ENCODE results near the gene RGL4.
A peak's percentile ranks its signal among the peaks of the same experiment; 100 is the strongest.
"Not testable (repeated sequence)": the region's sequence is repeated elsewhere in the genome, so short reads cannot be mapped to it uniquely, and the experiment has no call there.

The RGL4 gene, protein sequence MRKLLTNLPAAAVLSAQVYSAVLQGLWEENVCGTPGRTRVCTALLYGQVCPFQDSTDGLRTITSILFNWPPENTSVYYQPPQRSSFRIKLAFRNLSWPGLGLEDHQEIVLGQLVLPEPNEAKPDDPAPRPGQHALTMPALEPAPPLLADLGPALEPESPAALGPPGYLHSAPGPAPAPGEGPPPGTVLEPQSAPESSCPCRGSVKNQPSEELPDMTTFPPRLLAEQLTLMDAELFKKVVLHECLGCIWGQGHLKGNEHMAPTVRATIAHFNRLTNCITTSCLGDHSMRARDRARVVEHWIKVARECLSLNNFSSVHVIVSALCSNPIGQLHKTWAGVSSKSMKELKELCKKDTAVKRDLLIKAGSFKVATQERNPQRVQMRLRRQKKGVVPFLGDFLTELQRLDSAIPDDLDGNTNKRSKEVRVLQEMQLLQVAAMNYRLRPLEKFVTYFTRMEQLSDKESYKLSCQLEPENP

DNA sequence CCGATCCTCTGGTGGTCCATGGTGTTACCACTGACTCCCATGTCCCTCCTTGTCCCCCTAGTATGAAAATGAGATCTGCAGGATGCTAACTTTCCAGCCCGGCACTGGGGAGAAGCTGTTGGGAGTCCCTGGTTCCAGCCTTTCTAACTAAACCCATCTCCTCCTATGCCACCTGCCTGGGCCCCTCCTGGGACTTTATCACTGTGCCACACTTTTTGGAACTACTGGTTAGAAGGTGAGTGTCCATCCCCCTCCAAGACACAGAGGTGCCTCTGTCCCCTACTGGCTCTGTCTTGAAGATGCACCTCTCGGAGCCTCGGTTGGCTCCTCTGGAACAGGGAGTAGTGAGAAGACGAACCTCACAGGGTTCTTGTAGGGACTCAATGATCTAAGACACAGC, at the start of gene RGL4:
Gene RGL4 (plus strand): TSS at position 301 of the 400 bp plus-strand sequence. CDS start 1,018 bp downstream, outside the sequence.
- DNase-seq (ENCODE audit: low spot score) (no peak), FAIRE-seq (no peak)

DNA sequence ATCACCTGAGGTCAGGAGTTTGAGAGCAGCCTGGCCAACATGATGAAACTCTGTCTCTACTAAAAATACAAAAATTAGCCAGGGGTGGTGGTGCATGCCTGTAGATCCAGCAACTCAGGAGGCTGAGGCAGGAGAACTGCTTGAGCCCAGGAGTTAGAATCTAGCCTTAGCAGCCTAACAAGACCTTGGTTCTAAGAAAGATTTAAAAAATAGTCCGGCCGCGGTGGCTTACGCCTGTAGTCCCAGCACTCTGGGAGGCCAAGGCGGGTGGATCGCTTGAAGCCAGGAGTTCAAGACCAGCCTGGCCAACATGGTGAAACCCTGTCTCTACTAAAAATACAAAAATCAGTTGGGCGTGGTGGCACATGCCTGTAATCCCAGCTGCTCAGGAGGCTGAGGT, 44.3 kb upstream of the RGL4 start:
- DNase-seq (ENCODE audit: low spot score); FAIRE-seq: not testable (repeated sequence)

DNA sequence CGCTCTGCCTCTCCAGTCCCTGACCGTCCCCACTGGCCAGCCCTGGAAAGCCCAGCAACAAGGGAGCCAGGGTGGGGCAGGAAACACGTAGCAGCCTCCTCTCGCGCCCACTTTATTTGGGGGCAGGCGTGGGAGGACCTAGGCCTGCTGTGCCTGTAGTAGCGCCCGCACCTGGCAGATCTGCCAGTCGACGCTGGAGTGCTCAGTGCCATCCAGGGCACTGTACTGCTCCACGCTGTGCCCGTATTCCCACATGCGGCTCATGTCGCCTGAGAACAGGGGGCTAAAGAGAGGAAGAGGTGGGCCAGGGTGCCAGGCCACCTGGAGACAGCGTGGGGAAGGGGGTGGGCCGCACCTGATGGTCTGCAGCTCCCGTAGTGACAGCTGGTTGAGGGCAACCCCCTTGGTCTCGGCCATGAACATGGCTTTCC, 41.7 kb upstream of the RGL4 start:
- FAIRE-seq (no peak), DNase-seq (ENCODE audit: low spot score) (no peak)

DNA sequence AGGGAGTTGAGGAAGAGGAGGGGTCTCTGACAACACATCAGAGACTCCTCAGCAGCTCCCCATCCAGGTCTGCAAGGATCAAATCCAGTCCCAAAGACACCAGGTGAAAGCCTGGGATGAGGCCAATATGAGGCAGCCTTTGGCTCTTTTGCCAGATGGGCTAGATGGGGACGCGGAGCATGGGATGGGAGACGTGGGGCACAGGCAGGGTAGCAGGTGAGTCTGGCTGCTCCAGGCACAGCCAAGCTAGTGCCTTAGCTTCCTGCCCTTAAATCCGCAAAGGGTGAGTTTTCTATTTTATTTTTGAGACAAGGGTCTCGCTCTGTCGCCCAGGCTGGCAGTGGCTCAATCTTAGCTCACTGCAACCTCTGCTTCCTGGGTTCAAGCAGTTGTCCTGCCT, 39.1 kb upstream of the RGL4 start:
- DNase-seq (ENCODE audit: low spot score), result no peak
- FAIRE-seq, result no peak

DNA sequence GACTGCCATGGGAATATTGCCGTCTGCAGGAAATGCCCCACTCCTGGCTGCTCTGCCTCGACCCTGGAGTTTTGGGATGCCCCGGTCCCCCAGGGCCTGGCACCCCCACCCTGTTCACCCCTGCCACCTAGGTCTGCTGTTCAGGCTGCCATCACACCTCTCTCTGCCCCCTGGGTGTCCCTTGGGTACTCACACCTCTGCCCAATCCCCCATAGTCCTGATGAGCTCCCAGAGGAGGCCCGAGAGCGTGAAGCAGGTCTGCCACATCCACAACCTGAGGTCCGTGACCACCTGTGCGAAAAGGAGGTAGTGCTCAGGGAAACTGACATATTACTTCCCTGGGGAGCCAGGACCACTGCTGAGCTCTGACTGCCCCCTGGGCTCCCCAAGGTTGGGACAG, 38.5 kb upstream of the RGL4 start:
- FAIRE-seq, result no peak

DNA sequence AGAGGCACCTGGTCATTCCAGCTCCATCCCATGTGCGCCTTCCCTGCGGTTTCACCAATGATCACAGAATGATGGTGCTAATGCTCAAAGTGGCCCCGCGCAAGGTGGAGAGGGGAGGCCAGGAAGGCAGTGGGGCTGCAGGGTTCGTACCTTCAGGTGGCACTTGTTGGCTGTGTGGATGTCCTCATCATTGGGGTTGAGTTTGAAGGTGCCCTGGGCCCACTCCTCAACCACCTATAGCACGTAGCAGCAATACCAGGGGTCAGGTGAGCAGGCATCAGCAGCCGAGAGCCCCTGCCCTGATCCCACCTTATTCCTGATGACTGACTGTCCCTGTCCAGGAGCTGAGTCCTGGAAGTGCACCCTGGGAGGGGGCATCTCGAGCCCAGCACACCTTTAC, 38.1 kb upstream of the RGL4 start:
- FAIRE-seq (no peak), DNase-seq (ENCODE audit: low spot score) (no peak)

More for the DNA sequence above, 38.5 kb upstream of the RGL4 start:
- DNase-seq (ENCODE audit: low spot score), result no peak

DNA sequence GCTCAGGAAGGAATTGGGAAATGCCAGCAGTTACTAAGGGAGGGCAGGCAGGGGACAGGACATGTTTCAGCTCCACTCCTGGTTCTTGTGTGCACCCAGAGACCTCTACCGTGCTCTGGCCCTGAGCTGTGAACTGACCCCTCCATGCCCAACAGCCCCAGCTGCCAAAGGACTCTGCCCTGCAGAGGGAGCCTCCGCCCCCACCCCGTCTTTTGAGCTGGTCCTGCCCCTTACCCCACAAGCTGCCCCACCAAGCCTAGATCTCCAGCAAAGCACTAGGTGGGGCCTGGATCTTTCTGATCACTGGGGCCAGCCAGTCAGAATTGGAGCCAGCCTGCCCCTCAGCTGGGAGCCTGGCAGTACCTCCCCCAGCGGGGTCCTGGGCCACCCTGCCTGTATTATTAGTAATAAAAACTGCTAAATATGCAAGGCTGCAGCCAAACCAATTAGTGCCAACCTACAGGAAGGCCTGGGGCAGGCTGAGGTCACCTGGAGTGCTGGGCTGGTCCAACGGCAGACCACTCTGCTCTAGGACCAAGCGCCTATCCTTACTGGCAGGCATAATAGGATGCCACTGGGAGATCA, 34.8 kb upstream of the RGL4 start:
- DNase-seq (ENCODE audit: low spot score), result no peak
- no peak for FAIRE-seq

DNA sequence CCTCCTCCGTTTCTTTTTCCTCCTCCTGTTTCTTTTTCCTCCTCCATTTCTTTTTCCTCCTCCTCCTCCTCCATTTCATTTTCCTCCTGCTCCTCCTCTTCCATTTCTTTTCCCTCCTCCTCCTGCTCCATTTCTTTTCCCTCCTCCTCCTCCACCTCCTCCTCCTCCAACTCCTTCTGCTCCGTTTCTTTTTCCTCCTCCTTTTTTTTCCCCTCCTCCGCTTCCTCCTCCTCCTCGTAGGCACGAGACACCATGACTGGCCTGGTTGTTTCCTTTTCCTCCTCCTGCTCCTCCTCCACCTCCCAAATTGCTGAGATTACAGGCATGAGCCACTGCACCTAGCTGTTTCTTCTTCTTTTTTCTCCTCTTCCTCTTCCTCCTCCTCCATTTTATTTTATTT, 33.1 kb upstream of the RGL4 start:
- DNase-seq (ENCODE audit: low spot score) (no peak), FAIRE-seq (no peak)

DNA sequence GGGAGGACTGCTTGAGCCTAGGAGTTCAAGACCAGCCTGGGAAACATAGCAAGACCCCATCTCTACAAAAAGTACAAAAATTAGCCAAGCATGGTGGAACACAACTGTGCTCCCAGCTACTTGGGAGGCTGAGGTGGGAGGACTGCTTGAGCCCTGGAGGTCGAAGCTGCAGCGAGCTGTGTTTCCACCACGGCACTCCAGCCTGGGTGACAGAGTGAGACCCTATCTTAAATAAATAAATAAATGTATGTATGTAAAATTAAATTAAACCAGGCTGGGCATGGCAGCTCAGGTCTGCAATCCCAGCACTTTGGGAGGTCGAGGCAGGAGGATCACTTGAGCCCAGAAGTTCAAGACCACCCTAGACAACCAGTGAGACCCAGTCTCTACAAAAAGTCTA, 30.4 kb upstream of the RGL4 start:
- FAIRE-seq; DNase-seq (ENCODE audit: low spot score): not testable (repeated sequence)

DNA sequence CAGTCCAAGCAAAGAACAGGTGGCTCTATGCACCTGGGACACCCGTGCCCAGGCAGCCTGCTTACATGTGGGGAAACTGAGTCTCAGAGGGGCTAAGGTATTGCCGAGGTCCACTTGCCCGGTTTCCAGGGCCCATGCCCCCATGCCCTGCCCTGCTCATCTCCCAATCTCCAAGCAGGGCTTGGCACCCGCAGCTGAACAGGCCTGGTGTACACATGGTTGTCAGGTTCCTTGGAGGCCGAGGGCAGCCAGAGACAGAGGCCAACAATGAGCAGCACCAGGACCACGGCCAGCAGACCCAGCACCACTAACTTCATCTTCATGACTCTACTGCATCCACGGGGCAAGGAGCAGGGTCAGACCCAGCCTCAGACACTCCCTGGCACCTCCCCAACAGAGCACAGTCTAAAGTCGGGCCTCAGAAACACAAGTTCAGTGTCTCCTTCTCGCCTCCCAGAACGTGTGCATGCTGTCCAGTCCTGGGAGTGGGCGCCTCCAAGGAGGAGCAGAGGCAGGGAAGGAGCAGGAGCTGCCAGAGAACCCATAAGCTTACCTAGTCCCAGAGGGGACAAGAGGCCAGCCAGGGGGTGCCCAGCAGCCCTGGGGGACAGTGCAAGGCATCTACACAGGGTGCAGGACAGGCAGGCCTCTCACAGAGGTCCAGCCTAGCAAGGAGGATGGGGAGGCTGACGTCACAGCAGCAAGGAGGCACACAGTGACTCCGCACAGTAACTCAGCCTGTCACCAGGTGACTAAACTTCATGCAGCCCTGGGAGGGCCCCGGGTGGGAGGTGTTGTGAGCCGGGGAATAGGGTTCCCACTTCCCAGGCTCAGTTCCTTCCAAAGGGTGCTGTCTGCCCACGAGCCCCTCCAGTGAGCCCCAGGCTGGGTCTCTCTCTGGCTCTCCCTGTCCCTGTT, 20.2 kb upstream of the RGL4 start:
- no peak for DNase-seq (ENCODE audit: low spot score)
- no peak for FAIRE-seq

DNA sequence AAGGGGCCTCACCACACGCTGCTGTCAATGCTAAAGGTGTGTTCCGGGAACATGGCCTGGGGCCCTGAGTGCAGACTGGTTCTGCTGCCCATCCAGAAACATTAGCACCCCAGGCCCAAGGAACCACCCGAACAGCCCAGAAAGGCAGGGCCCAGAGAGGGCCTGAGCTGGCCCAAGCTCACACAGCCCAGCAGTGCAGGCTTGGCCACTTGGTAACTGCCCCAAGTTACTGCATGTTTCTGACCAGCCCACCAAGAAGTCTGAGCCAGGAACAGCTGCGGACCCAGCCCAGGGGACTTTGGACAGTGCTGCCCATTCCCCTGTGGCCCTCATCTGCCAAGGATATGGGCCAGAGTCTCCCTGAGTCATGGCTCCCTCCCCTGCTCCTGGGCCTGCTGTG, 19.4 kb upstream of the RGL4 start:
- DNase-seq (ENCODE audit: low spot score); FAIRE-seq: not testable (repeated sequence)

DNA sequence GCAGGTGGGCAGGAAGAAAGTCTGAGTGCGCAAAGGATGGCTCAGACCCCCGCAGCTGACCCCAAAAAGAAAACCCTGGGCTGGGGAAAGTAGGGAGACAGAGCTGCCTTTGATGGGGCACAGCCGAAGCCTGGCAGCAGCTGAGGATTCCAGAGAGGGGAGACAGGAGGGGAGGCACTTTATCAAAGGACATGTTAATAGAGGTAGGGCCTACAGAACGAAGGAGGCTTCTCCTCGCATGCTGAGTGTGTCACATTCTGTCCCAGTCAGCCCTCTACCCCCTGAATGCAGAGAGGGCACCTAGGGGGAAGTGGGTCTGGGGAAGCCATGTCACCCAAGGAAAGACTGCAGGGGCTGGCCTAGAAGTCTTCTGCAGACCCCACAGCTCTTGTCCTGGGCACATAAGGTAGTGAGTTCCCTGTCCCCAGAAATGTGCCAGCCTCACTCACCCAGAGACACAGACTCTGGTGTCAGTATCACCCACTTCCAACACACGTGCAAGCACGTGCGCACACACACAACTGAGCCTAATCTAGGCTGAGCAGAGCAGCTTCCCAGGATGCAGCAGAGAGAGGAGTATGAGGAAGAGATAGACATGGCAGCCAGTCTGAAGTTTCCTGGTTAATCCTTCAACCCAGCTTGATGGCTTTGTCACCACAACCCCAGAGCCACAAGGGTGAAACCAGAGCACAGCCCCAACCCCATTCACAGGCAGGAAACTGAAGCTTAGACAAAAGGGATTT, 18.3 kb upstream of the RGL4 start:
- FAIRE-seq, result peak; percentile 97
- not testable (repeated sequence) for DNase-seq (ENCODE audit: low spot score)

DNA sequence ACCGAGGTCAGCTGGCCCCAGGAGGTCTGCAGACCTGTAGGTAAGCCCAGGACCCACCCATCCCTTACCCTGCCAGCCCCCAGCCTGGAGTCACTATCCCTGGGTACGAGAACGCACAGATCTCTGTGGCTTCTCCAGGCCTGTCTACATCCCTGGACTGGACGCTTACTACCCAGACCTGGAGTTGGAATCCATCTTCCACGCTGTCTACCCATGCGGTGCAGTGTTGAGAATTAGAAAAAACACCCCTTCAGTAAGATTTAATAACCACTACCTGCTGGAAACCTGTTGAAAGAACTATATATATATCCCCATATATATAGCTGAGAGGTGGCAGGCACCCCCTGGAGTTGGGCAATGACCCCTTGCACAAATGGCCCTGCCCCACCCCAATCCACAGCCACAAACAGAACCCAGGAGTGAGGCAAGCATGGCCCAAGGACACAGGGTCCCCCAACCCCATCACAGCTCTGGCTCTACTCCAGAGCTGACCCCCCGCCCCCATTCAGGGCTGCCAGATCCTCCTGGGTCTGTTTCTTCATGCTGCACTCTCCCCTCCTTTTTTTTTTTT, 17.7 kb upstream of the RGL4 start:
- no peak for DNase-seq (ENCODE audit: low spot score)
- FAIRE-seq, result no peak

DNA sequence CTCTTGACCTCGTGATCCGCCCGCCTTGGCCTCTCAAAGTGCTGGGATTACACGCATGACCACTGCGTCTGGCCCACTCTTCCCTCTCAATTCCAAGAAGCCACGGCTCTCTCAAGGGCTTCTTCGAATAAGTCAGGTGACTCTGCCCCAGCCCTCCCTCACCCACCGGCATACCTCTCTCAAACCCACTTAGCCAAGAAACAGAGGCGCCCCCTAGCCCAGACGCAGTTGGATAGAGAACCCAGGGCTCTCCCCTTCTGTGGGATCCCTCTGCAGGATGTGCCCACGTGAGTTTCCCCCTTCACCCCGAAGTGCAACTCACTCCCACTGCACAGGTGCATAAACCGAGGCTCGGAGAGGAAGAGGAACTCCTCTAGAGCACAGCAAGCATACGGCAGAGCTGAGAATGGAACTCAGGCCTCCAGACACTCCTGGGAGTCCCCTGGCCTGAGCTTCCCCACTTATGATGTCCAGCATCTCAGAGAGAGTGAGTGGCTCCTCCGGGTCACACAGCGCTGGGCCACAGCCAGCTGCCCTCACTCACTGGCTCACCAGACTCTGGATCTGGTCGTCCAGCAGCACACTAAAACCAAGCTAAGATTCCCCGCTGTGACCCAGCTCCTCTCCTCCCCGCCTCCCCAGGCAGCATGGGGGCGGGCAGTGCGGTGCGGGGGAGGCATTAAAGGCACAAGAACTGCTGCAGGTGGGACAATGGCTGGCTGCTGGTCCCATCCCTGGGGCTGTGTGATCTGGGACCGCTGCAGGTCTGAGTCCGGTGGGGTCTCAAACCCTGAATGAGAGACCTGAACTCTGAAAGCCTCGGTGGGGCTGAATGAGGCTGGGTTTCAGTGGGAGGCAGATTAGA, 16.8 kb upstream of the RGL4 start:
- FAIRE-seq (peak; percentile 31), DNase-seq (ENCODE audit: low spot score) (peak; percentile 15)

DNA sequence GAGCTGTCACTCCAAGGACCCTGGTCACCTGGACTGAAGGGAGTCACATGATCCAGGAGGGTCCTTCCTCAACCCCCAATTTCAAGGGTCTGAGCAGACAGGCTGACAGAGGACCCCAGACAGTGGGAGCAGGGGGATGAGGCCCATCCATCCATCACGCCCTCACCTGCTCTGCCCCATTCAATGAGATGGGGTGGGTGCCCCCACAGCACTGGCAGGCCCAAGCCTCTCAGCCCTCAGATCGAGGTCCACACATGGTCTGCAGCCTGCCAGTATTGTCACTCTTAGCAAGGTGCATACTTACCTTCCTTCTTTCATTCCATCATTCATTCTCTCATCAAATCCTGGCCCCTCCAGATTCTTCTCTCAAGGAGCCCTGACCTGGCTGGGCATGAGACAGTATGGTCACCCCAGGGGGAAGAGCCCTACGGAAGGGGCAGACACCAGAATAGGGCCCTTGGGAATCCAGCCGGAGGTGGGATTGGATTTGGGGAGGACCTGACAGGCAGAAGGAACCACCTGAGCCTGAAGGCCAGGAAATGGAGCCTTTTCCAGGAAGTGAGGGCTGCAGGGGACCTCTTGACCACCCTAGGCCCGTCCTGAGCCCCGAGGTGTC, 15.8 kb upstream of the RGL4 start:
- not testable (repeated sequence) for FAIRE-seq; DNase-seq (ENCODE audit: low spot score)

DNA sequence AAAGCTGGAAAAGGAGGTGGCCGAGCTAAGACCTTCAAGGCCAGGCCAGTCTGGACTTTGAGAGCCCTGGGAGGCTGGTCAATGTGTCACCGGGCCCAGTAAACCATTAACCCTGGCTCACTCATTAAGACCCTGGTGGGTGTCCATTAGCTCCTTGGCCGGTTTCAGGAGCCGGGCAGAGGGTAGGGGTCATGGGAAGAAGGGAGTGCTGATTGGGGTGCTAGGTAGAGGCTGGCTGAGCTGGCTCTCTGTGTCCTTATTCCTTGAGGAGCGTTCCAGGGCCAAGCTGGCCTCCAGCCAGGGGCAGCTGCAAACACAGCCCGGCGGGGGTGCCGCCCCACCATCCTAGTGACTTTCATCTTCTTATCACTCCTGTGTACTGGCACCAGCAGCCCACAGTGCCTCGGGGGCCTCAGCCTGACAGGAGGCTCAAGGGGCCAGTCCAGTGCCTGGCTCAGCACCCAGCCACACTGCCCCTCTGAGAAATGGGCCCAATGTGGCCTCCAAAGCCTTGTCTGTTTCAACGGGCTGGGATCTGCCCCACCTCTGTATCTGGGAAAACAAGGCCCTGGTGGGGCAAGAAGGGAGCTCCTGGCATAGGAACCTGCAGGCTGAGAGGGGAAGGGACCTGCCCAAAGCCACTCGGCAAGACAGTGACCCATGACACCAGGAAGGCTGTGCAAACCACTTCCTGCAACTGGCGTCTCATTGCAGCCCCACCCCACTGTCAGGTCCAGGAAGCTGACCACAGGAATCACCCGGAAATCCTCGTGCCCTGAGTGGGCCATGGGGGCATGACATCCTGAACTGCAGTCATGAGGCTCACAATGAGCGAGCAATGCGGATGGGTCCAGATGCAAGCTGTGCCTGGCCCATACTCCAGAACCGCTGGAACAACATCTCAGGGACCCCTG, 15.1 kb upstream of the RGL4 start:
- FAIRE-seq (peak; percentile 80), DNase-seq (ENCODE audit: low spot score) (peak; percentile 55)

DNA sequence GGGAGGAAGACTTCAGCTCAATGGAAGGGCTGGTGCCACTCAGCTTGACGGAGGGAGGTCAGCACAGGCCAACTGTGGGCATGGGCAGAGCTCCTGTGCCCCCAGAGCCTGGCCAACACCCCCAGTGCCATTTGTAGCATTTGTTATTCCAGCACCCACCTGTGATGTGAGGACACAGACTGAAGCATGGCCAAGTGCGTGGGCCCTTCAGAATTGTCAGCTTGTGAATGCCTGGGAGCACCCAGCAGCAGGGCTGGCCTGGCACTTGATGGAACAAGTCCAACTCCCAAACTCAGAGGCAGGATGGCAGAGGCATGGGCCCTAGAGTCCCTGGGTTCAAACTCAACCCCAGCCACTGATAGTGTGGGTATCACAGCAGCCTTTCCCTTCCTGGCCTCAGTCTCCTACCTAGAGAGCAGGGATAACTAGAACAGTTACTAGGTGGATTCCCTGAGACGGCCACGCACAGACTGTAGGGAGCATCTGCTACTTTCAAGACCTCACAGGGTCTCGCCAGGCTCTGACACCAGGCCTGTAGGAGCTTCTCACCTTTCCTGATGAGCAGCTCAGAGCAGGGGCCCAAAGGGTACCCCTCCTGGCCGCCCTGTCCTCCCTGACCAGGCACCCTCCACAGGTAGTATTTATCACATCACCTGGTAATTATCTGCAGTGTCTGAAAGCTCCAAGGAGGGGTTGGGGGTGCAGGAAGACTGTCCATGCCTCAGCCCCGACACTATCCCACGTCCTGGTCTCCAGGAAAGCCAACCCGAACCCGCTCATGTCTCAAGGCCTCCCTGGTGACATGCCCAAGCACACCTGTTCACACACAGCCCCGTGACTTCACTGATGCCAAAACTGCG, 13.7 kb upstream of the RGL4 start:
- DNase-seq (ENCODE audit: low spot score); FAIRE-seq: not testable (repeated sequence)
